HG03159 (cell line): ENCODE data around the gene TMPRSS11E.
"Not testable (repeated sequence)": the region's sequence is repeated elsewhere in the genome, so short reads cannot be mapped to it uniquely, and the experiment has no call there.

Source experiments
- ATAC-seq: cut with Tn5 transposase; IDR thresholded peaks from one replicate; pipeline ENCODE4 v1.9.1; 2021; ENCODE audit warnings: mild to moderate bottlenecking, moderate library complexity; ENCODE audit not compliant: unreplicated experiment

Gene TMPRSS11E

DNA sequence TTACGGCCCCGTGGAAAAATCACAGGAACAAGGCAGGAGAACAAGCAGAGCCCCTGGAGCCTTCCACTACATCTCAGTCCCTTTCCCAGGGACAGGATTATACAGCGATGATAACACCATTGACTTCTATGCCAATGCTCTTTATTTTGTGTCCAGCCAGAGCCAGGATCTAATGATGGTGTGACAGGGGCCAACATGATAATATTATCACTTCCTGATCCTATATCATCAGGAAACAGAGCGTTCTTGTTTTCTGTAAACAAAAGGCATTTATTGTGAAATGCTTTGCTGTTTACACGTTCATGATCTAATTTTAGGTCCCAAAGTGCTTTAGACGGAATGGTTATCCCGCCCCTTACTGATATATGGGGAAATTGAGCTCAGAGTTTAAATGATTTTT is 12.8 kb downstream of the TMPRSS11E start:
- ATAC-seq, result no peak

DNA sequence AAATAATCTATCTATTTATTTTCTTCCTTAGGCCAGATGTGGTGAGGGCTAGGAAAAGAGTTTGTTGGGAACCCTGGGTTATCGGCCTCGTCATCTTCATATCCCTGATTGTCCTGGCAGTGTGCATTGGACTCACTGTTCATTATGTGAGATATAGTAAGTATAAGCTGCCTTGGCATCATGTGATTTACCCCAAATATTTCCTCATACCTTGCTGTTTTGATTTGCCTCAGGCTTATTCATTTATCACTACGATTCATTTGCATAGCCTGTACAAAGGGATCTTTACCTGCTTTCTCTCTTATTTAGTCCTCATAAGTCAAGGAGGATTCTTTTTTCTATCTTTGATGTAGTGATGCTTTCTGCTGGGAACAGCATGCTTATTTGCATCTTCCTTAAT is 14.5 kb downstream of the TMPRSS11E start:
- no peak for ATAC-seq

DNA sequence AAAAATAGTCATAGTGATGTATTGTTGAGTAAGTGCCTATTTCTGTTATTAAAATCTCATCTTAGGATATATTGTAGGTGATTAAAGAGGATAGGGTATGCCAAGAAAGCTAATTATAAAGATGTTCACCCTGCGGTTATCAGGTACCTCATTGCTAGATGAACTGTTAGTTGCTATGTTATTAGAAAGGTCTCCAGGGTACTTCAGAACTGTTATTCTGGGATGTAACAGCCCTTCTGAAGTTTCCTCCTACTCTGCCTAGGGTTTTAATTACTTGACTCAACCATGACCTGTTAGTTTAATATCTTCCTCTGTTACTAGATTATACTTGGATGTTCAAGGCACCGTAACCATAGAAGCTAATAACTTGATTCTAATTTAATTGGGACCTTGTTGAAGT is 15.4 kb downstream of the TMPRSS11E start:
- no peak for ATAC-seq

DNA sequence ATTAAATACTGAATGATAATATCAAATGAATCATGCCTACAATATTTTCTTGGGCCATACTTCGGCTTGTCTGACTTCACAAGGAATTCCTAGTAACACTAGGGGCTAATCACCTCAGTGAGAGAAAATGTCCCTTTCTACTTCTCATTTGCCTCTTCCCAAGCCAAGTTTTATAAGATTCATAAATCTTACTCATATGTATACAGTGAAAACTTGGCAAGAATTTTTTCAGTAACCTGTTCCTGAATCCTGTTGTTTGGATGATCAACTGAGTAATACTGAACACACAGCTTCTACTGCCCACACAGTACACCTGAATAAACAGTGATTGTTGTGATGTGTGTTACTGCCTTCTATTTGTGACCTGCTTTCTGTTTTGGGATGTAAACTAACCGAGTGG is 16.5 kb downstream of the TMPRSS11E start:
- ATAC-seq, result no peak

DNA sequence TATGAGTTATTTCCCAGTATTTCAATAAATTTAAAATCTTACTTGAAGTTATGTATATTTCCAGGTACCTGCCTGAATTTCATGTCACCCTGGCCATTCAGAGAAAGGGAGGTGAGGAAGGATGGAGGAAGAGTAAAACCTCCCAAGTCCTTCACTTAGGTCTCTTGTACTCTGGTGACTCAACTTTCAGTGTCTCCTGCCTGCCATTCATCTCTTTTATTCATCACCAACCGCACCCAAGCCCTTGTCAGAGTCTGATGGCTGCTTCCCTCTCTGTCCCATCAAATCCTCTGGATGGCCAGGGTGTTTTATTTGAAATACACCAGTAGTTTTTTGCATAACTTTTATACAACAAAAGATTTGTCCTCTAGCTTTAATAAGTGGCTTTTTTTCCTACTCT is 17.8 kb downstream of the TMPRSS11E start:
- ATAC-seq, result no peak

DNA sequence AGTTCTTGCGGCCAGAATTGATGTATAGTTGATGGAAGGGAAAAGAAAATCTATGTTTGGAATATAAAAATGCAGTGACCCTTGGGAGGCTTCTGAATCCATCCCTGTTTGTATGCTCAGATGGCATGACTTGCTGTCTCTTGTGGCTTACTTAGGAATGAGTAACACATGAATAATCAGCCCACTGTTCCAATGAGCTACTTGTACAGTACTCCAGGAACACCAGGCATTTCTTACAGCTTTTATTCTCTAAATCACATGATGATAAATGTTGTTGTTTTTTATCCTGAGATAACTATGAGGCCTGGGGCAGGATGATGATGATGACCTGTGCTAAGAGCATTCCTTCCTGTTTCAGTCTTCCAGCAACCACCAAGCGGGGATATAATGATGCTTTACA is 18.9 kb downstream of the TMPRSS11E start:
- ATAC-seq, result no peak

DNA sequence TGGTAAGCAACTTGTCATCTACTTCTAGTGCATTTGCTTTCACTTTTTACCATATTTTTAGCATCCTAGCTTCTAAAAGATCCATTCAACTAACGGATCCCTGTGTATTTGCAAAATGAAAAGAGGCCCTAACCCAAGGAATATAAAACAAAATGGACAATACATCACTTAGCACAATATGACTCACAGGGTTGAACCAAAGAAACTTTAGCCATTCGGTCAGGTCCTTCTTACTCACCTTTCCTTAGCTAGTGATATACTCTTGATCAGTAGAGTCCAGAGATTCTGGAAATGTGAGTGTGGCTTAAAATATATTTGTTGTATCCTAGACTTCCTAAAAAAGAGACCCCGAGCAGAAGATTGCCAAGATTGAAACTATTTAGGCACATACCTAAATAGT is 19.5 kb downstream of the TMPRSS11E start:
- no peak for ATAC-seq

DNA sequence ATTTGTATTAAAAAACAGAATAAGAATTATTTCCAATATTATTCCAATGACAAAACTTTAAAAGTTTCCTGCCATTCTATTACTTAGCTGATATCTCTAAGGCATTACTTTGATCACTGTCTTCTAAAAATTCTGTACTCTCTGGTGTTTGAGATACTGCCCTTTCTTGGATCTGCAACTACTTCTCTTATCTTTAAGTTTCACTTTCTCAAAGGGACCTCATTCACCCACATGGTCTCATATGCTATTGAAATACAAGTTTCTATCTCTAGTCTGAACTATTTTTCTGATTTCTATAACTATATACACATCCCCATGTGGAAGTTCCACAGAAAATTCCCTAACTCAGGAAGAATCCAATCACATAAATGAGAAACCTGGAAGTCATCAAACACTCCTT is 22.2 kb downstream of the TMPRSS11E start:
- peak; percentile 74 for ATAC-seq

DNA sequence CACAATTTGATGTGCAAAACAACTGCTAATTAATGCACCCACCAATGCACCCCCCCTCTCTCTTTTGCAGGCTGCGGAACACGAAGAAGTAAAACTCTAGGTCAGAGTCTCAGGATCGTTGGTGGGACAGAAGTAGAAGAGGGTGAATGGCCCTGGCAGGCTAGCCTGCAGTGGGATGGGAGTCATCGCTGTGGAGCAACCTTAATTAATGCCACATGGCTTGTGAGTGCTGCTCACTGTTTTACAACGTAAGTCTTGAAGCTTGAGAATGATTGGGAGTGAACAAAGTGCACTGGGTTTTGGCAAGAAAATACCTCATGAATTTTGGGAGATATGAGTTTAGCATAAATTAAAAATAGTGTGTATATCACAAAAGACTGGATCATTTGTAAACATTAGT is 28.9 kb downstream of the TMPRSS11E start:
- ATAC-seq, result no peak

DNA sequence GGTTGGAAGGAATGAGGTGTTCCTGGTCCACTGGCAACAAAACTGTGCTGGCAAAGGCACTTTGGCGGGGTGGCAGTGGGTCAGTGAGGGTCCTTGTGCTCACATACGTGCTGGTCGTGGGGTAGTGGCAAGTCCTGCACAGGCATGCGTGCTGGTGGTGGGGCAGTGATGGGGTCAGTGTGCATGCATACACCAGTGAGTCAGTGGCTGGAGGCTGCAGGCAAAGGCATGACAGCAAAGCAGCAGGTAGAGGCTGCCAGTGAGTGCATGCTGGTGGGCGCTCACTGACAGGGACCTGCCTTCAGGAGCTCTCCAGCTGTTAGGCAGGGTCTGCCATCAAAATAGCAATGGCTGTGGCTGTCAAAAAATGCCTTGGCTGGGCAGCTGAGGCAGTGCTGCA is 42.1 kb downstream of the TMPRSS11E start:
- ATAC-seq, result no peak

DNA sequence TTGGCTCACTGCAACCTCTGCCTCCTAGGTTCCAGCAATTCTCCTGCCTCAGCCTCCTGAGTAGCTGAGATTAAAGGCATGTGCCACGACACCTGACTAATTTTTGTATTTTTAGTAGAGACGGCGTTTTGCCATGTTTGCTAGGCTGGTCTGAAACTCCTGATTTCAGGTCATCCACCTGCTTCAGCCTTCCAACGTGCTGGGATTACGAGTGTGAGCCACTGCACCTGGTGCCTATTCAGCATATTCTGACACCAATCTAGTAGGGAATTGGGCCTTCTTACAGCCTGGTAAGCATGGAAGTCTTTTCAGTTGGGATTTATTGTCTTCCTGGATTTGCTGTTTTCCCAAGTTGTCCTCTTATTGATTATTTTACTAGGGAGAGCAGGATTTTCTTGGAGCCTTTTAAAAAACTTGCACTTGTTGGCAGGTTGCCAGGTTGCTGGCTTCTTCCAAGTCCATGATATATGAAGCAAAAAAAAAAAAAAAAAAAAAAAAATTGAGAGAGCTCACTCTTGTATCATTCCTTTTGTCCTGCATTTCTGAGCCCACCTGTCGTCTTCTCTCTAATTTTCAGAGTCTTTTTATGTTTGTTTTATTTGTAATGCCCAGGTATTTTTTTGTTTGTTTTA is 43.7 kb downstream of the TMPRSS11E start:
- no peak for ATAC-seq

DNA sequence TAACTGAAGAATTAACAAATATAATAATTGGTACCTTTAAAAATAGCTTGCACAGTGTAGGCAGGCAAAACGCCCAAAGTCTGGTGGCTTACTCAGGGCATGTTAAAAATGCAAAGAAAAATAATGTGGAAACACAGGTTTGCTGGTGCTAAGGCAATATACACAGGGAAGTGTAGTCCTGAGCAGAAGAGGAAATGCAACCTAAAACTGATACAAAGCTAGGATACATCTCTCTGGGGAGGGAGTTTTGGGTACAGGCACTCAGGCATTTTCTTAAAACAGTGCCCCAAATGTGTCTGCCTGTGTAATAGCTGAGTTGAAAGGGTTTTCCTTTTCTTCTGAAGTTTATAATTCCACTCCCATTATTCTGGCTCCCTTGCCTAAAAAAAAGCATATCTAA is 47.4 kb downstream of the TMPRSS11E start:
- no peak for ATAC-seq

DNA sequence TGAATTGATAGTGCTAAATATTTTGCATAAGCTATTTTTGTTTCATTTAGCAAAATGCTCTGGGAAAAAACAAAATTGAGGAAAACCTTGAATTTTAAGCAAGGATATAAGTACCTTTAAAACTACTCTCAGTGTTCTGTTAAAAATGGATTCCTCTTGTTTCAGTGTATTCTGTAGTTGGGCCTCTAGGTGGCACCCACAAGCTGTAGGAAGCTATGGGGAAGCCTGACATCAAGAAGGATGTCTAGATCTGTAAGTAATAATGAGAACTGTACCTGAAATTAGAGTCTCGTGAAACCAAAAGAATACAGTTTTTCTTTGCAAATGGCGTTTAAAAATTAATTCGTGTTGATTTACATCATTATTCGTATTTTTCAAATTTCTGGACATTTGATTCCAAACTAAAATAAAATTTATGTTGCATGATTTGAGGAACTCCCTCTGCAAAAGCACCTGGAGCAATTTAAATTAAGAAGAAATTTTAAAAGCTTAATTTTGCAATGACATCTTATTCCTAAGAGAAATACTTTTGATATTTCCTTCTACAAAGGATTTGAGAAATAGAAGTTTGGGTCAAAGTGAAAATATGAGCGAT is 51.2 kb downstream of the TMPRSS11E start:
- peak; percentile 90 for ATAC-seq

DNA sequence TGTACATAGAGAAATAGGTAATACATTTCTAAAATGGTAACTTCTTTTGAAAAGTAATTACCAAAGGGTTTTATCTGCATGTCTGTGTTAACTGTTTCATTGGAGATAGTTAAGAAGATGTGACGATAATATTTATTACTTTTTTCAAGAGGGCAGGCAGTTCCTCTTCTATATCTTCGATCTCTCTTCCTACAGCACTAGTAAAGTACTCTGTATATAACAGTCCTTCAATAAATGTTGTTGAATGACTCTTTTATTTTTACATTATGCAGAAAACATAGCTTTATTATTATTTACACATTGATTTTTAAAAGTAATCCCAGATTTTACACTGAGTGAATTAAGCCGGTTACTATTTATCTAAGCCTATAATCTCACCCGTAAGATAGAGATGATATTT is 51.8 kb downstream of the TMPRSS11E start:
- no peak for ATAC-seq

DNA sequence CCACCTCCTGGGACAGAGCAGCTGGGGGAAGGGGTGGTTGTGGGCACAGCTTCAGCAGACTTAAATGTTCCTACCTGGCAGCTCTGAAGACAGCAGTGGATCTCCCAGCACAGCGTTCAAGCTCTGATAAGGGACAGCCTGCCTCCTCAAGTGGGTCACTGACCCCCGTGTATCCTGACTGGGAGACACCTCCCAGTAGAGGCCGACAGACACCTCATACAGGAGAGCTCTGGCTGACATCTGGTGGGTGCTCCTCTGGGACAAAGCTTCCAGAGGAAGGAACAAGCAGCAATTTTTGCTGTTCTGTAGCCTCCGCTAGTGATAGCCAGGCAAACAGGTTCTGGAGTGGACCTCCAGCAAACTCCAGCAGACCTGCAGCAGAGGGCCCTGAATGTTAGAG is 56.2 kb downstream of the TMPRSS11E start:
- not testable (repeated sequence) for ATAC-seq

DNA sequence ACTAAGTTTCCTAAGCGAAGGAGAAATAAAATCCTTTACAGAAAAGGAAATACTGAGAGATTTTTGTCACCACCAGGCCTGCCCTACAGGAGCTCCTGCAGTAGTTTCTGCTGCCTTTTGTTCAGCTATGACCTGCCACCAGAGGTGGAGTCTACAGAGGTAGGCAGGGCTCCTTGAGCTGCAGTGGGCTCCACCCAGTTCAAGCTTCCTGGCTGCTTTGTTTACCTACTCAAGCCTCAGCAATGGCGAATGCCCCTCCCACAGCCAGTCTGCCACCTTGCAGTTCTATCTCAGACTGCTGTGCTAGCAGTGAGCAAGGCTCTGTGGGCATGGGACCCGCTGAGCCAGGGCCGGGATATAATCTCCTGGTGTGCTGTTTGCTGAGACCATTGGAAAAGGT is 57.6 kb downstream of the TMPRSS11E start:
- ATAC-seq, result not testable (repeated sequence)

DNA sequence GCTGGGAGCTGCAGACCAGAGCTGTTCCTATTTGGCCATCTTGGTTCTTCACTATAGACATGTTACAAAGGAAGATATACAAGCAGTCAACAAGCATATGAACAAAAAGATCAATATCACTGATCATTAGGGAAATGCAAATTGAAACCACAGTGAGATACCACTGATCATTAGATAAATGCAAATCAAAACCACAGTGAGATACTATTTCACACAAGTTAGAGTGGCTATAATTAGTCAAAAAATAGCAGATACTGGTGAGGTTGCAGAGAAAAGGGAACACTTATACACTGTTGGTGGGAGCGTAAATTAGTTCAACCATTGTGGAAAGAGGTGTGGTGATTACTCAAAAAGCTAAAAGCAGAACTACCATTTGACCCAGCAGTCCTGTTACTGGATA is 58.2 kb downstream of the TMPRSS11E start:
- ATAC-seq, result not testable (repeated sequence)

DNA sequence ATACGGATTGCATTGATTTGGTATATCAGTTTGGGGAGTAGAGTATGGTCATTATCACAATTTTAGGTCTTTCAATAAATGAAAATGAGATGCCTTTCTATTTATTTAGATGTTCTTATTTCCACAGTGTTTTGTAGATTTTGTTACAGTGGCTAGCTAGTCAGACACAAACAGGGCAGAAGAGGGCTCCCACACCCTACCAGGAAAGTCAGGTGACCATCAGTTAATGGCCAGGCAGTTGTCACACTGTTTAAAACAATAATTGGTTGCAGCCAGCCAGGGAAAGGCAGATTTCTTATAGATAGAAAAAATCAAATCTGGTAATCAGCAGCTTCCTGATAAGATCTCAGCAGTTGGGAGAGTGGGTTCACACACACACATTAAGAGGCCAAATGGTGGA is 71.6 kb downstream of the TMPRSS11E start:
- no peak for ATAC-seq

DNA sequence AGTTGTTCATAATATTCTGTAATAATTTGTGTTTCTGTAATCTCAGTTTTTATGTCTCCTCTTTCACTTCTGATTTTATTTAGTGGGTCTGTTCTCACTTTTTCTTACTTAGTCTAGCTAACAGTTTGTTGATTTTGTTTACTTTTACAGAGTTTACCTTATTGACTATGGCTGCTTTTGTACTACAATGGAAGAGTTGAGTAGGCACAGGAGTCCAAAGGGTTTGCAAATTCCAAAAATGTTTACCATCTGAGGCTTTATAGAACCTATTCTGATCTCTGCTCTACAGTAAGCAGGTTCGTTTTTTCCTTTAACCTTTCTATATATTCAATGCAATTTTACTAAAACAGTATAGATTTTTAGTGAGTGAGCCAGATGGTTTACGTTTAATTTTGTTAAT is 73.7 kb downstream of the TMPRSS11E start:
- no peak for ATAC-seq

DNA sequence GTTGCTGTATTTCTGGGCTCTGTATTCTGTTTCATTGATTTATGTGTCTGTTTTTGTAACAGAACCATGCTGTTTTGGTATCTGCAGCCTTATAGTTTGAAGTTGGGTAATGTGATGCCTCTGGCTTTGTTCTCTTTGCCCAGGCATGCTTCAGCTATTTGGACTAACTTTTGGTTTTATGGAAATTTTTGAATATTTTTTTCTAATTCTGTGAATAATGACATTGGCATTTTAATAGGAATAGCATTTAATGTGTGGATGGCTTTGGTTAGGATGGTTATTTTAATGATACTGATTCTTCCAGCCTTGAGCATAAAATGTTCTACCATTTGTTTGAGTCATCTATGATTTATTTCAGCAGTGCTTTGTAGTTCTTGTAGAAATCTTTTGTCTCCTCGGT is 75.0 kb downstream of the TMPRSS11E start:
- ATAC-seq, result not testable (repeated sequence)

DNA sequence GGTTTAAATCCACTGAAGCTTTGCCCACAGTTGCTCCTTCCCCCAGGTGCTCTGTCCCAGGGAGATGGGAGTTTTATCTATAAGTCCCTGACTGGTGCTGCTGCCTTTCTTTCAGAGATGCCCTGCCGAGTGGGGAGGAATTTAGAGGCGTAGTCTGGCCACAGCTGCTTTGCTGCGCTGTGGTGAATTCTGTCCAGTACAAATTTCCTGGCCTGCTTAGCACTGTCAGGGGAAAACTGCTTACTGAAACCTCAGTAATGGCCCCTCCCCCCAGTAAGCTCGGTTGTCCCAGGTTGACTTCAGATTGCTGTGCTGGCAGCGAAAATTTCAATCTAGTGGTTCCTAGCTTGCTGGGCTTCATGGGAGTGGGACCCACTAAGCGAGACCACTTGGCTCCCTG is 88.7 kb downstream of the TMPRSS11E start:
- ATAC-seq, result no peak

DNA sequence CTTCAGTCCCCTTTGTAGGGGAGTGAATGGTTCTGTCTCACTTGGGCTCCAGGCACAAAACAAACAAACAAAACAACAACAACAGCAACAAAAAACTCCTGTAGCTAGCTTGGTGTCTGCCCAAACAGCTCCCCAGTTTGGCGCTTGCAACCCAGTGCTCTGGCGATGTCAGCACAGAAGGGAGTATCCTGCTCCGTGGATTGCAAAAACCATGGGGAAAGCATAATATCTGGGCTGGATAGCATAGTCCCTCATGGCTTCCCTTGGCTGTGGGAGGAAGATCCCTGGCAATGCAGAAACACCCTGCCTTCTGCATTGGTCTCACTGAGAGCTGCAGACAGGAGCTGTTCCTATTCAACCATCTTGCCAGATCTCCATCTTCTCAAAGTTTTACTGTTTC is 89.1 kb downstream of the TMPRSS11E start:
- ATAC-seq, result no peak

DNA sequence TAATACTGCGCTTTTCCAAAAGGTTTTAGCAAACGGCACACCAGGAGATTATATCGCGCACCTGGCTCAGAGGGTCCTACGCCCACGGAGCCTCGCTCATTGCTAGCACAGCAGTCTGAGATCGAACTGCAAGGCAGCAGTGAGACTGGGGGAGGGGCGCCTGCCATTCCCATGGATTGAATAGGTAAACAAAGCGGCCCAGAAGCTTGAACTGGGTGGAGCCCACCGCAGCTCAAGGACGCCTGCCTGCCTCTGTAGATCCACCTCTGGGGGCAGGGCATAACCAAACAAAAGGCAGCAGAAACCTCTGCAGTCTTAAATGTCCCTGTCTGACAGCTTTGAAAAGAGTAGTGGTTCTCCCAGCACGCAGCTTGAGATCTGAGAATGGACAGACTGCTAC is 95.5 kb downstream of the TMPRSS11E start:
- ATAC-seq, result not testable (repeated sequence)
